RKO (cell line): ENCODE data around the gene PSMA7.

ENCODE experiments used
- DNase-seq: peaks from one replicate; pipeline ENCODE4 v3.0.0-alpha.2; 2016; ENCODE audit warnings: low spot score

PSMA7 gene

DNA sequence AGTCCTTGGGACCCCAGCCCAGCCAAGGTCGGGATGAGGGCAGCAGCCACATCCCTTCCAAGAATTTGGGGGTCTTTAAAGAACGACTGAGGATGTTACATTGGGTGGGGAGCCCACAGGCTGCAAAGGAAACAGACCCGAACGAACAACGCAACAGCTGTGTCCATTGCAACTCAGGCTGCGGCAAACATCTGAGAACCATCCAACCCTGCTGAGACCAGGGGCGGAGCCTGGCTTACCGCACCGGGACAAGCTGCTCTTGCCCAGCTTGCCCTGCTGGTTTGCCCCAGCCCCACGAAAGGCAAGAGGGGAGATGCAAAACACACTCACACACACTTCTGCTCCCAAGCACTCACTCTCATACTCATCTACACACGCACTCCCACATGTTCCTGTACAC is 56.0 kb downstream of the PSMA7 start:
- DNase-seq, result no peak
